Sigmoid colon (tissue), 7 donors: ENCODE results near the gene RHEX. TPM values are rescaled to one million over a fixed set of nuclear protein-coding genes. Genes with fewer than 3 reads are reported as not detected.

ENCODE experiments used
- DNase-seq: peaks from one replicate; pipeline ENCODE4 v3.0.0-alpha.2; 2019
- H3K27ac ChIP-seq, 4 donors: fragments of 200-600 bp; sonication (generic); one replicate each; pipeline ENCODE4 v1.5.1; 2016 to 2019; ENCODE audit warnings: mild to moderate bottlenecking in 1 of 4
- H3K27me3 ChIP-seq, 3 donors: fragments of 200-600 bp; sonication (generic); one replicate each; pipeline ENCODE4 v1.5.1; 2019; ENCODE audit warnings: mild to moderate bottlenecking in 1 of 3
- H3K36me3 ChIP-seq, 4 donors: fragments of 200-600 bp; sonication (generic); one replicate each; pipeline ENCODE4 v1.5.1; 2016 to 2019
- H3K4me1 ChIP-seq, 4 donors: fragments of 200-600 bp; sonication (generic); one replicate each; pipeline ENCODE4 v1.5.1; 2017 to 2019
- H3K4me3 ChIP-seq, 4 donors: fragments of 200-600 bp; sonication (generic); one replicate each; pipeline ENCODE4 v1.5.1; 2017 to 2019; ENCODE audit warnings: mild to moderate bottlenecking in 2 of 4, moderate library complexity in 1 of 4
- H3K9me3 ChIP-seq, 4 donors: fragments of 200-600 bp in 3 of 4; sonication (generic) in 3 of 4; one replicate each; pipeline versions ENCODE4 v1.5.1 to v1.6.1; 2013 to 2019
- CTCF ChIP-seq, 4 experiments: fragments of 450-650 bp in 3 of 4; fragments of 200-600 bp in 1 of 4; IDR thresholded peaks; one replicate each; pipeline ENCODE4 v1.5.1; 2016 to 2019; ENCODE audit warnings: antibody characterized with exemption in 4 of 4, mild to moderate bottlenecking in 3 of 4, moderate library complexity in 2 of 4
- EP300 ChIP-seq, 4 donors: sonication (generic); formaldehyde crosslinking; IDR thresholded peaks; one replicate each; pipeline ENCODE4 v1.6.1; 2017; ENCODE audit warnings: antibody characterized with exemption in 4 of 4
- POLR2A ChIP-seq, 2 donors: fragments of 450-650 bp; IDR thresholded peaks; one replicate each; pipeline ENCODE4 v1.6.1; 2016; ENCODE audit warnings: antibody characterized with exemption in 2 of 2, mild to moderate bottlenecking in 2 of 2, moderate library complexity in 2 of 2
- POLR2AphosphoS5 ChIP-seq, 4 donors: sonication (generic); formaldehyde crosslinking; IDR thresholded peaks; one replicate each; pipeline ENCODE4 v1.6.1; 2017; ENCODE audit warnings: antibody characterized with exemption in 4 of 4
- WGBS, 2 donors: extraction: QIAGEN DNeasy Blood & Tissue Kit; methylation state at CpG; one replicate each; pipeline ENCODE4 v1.1.7; 2013; 5-methylcytosine and 5-hydroxymethylcytosine counted together
- intact Hi-C: fragments of 100-400 bp; cut with DNase I; formaldehyde crosslinking; loops from one replicate; pipeline ENCODE4 v1.15.1; 2023
- polyA plus RNA-seq, 3 donors: library from polyadenylated mRNA; stranded (reverse); fragments of 200-250 nt; gene quantifications; one replicate each; pipeline ENCODE4 v1.2.3, GENCODE V29; 2013
- total RNA-seq, 4 donors: library from RNA; depleted of rRNA; stranded (reverse); fragments of >200 nt; gene quantifications; one replicate each; pipeline ENCODE4 v1.1.0, GENCODE V29; 2016
- donor health status: healthy with polysubstance abuse.
- donor health status: Bipolar disorder and iron deficiency.
- donor health status: healthy.

The RHEX gene
- total and polyA plus RNA-seq, 7 donors: 0.54 to 3.6 (median 2.4) TPM; not detected in 4

GRCh38 chr1:206121269-206121668 lies 68.3 kb downstream of the RHEX start:
- peaks cover 0 to 11% (median 3%) of the 10 kb centered on the region in 4 donors for H3K9me3 ChIP-seq
- no peak overlapping the region for H3K4me3 ChIP-seq
- intact Hi-C loops: no loop called here
- no peak overlapping the region for H3K27ac ChIP-seq
- no peaks in the 10 kb centered on the region for H3K36me3 ChIP-seq
- no peak for DNase-seq
- peaks cover 0 to 27% (median 19%) of the 10 kb centered on the region in 3 donors for H3K27me3 ChIP-seq
- WGBS, 2 donors: 81 to 85% methylated on average over 1 of the region's 1 CpG
- TF ChIP-seq EP300 (IDR thresholded peaks at IDR 0.05): no peak
- TF ChIP-seq CTCF (IDR thresholded peaks at IDR 0.05): no peak
- peaks cover 0 to 14% (median 12%) of the 10 kb centered on the region in 4 donors for H3K4me1 ChIP-seq

GRCh38 chr1:206122686-206123085 lies 69.7 kb downstream of the RHEX start:
- peaks cover 0 to 13% (median 6%) of the 10 kb centered on the region in 3 donors for H3K27me3 ChIP-seq
- peaks cover 0 to 3% (median 3%) of the 10 kb centered on the region in 4 donors for H3K4me1 ChIP-seq
- H3K4me3 ChIP-seq: no peak overlapping the region
- intact Hi-C loops: no loop called here
- no peaks in the 10 kb centered on the region for H3K36me3 ChIP-seq
- H3K9me3 ChIP-seq: peaks cover 0 to 11% (median 3%) of the 10 kb centered on the region in 4 donors
- no peak for DNase-seq
- no peak overlapping the region for H3K27ac ChIP-seq
- TF ChIP-seq CTCF (IDR thresholded peaks at IDR 0.05): no peak
- TF ChIP-seq POLR2A (IDR thresholded peaks at IDR 0.05): no peak
- TF ChIP-seq POLR2AphosphoS5 (IDR thresholded peaks at IDR 0.05): no peak
- TF ChIP-seq EP300 (IDR thresholded peaks at IDR 0.05): no peak

DNA sequence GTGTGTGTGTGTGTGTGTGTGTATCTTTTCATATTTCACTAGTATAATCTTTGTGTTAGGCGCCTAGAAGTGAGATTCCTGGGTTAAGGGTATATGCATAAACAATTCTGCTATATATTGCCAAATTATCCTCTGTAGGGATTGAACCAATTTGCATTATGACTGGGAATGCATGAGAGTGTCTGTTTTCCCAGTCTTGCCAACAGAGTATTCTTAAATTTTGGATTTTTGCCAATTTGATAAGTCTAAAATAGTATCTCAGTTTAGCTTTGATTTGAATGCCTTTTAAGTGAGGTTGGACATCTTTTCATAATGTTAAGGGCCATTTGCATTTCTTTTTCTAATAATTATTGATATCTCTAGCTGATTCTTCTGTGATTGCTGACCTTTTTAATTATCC lies 72.4 kb downstream of the RHEX start:
- no peak for TF ChIP-seq POLR2A (IDR thresholded peaks at IDR 0.05)
- TF ChIP-seq CTCF (IDR thresholded peaks at IDR 0.05): no peak
- TF ChIP-seq EP300 (IDR thresholded peaks at IDR 0.05): no peak
- no peak for TF ChIP-seq POLR2AphosphoS5 (IDR thresholded peaks at IDR 0.05)
- no peaks in the 10 kb centered on the region for H3K4me1 ChIP-seq
- peaks cover 0 to 11% (median 3%) of the 10 kb centered on the region in 4 donors for H3K9me3 ChIP-seq
- H3K27me3 ChIP-seq: no peaks in the 10 kb centered on the region
- no peaks in the 10 kb centered on the region for H3K36me3 ChIP-seq
- no peak overlapping the region for H3K27ac ChIP-seq
- DNase-seq: no peak
- intact Hi-C loops: no loop called here
- H3K4me3 ChIP-seq: no peak overlapping the region
- WGBS, 2 donors: 93 to 96% methylated on average over 1 of the region's 1 CpG

DNA sequence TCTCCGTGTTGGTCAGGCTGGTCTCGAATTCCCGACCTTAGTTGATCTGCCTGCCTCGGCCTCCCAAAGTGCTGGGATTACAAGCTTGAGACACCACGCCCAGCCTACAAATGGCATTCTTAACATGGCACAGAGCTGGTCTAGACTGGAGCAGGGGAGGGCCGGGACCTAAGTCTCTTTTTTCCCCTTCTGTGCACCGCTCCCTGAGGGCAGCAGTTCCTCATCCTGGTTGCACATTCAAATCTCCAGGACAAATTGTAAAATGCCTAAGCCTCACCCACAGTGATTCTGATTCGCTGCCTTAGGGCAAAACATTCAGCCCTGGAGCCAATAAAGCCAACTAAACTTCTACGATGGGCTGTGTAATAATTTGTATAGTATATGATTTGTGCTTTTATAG lies 74.4 kb downstream of the RHEX start:
- intact Hi-C loops: no loop called here
- Histone ChIP-seq H3K9me3 (no peaks in the 10 kb centered on the region), H3K36me3 (no peaks in the 10 kb centered on the region), H3K27me3 (no peaks in the 10 kb centered on the region), H3K27ac (no peak overlapping the region), H3K4me1 (no peaks in the 10 kb centered on the region), H3K4me3 (no peak overlapping the region)
- DNase-seq: no peak
- WGBS, 2 donors: 92 to 94% methylated on average over 9 of the region's 9 CpGs
- no peak for TF ChIP-seq POLR2A (IDR thresholded peaks at IDR 0.05)
- no peak for TF ChIP-seq CTCF (IDR thresholded peaks at IDR 0.05)
- TF ChIP-seq POLR2AphosphoS5 (IDR thresholded peaks at IDR 0.05): no peak
- TF ChIP-seq EP300 (IDR thresholded peaks at IDR 0.05): no peak

- WGBS, 2 donors: 75 to 76% methylated on average over 4 of the region's 4 CpGs
- H3K36me3 ChIP-seq: no peaks in the 10 kb centered on the region
- DNase-seq: no peak
- no peak overlapping the region for H3K27ac ChIP-seq
- TF ChIP-seq CTCF (IDR thresholded peaks at IDR 0.05) (no peak), POLR2AphosphoS5 (IDR thresholded peaks at IDR 0.05) (no peak), POLR2A (IDR thresholded peaks at IDR 0.05) (no peak), EP300 (IDR thresholded peaks at IDR 0.05) (no peak)
- H3K4me3 ChIP-seq: no peak overlapping the region
- H3K27me3 ChIP-seq: no peaks in the 10 kb centered on the region
- no peaks in the 10 kb centered on the region for H3K9me3 ChIP-seq
- no peaks in the 10 kb centered on the region for H3K4me1 ChIP-seq
- intact Hi-C loops: no loop called here
Measured at GRCh38 chr1:206128196-206128595, 75.2 kb downstream of the RHEX start.
